ENCODE data around the gene IRS2. TPM values are rescaled to one million over a fixed set of nuclear protein-coding genes. Genes with fewer than 3 reads are reported as not detected.

The IRS2 gene
- total and polyA plus RNA-seq, 2 experiments from 2014 or later = 3.6 to 14.5 TPM

GRCh38 chr13:109779074-109779473, 7.3 kb downstream of the IRS2 start:
- Mint-ChIP-seq H3K27ac (no peak overlapping the region), H3K9me3 (no peaks in the 10 kb centered on the region), H3K4me3 (no peak overlapping the region; the same call in 2 of the 3 replicates), H3K36me3 (ENCODE audit: low read depth) (peaks cover 14% of the 10 kb centered on the region; the same call in 2 of the 3 replicates), H3K4me1 (peaks cover 39% of the 10 kb centered on the region), H3K27me3 (ENCODE audit: insufficient read depth, low read depth, poor library complexity) (peaks cover 2% of the 10 kb centered on the region)
- DNase-seq (ENCODE audit: low spot score) = no peak
- no peaks in the 10 kb centered on the region for H3K9me2 ChIP-seq (ENCODE audit: insufficient read depth)
- peaks cover 42% of the 10 kb centered on the region for H3K4me1 ChIP-seq (ENCODE audit: insufficient read depth)
- peaks cover 42% of the 10 kb centered on the region for H4K20me1 ChIP-seq (replicated peaks; ENCODE audit: insufficient read depth)
- TF ChIP-seq JUNB (IDR thresholded peaks at IDR 0.05; ENCODE audit: unreplicated experiment) = no peak
- TF ChIP-seq, protein P1, sequence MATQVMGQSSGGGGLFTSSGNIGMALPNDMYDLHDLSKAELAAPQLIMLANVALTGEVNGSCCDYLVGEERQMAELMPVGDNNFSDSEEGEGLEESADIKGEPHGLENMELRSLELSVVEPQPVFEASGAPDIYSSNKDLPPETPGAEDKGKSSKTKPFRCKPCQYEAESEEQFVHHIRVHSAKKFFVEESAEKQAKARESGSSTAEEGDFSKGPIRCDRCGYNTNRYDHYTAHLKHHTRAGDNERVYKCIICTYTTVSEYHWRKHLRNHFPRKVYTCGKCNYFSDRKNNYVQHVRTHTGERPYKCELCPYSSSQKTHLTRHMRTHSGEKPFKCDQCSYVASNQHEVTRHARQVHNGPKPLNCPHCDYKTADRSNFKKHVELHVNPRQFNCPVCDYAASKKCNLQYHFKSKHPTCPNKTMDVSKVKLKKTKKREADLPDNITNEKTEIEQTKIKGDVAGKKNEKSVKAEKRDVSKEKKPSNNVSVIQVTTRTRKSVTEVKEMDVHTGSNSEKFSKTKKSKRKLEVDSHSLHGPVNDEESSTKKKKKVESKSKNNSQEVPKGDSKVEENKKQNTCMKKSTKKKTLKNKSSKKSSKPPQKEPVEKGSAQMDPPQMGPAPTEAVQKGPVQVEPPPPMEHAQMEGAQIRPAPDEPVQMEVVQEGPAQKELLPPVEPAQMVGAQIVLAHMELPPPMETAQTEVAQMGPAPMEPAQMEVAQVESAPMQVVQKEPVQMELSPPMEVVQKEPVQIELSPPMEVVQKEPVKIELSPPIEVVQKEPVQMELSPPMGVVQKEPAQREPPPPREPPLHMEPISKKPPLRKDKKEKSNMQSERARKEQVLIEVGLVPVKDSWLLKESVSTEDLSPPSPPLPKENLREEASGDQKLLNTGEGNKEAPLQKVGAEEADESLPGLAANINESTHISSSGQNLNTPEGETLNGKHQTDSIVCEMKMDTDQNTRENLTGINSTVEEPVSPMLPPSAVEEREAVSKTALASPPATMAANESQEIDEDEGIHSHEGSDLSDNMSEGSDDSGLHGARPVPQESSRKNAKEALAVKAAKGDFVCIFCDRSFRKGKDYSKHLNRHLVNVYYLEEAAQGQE (IDR thresholded peaks at IDR 0.05; ENCODE audit: unreplicated experiment) = no peak
- no peak for TF ChIP-seq CTCF (conservative IDR thresholded peaks at IDR 0.05; ENCODE audit: low read depth in 2 of 2)
- TF ChIP-seq STAT1 (IDR thresholded peaks at IDR 0.05; ENCODE audit: unreplicated experiment) = no peak
- no peak for TF ChIP-seq POLR2AphosphoS5 (IDR thresholded peaks at IDR 0.05; ENCODE audit: low read depth)
- no peak for TF ChIP-seq EZH2 (IDR thresholded peaks at IDR 0.05; ENCODE audit: low read depth, unreplicated experiment)
- no peak for TF ChIP-seq ZNF462 (CRISPR knock-in tag; IDR thresholded peaks at IDR 0.05)
- TF ChIP-seq CREB1 (CRISPR knock-in tag; IDR thresholded peaks at IDR 0.05; ENCODE audit: low read depth) = no peak
- no peak for TF ChIP-seq ZNF114 (CRISPR knock-in tag; IDR thresholded peaks at IDR 0.05)
- TF ChIP-seq EZH2phosphoT487 (IDR thresholded peaks at IDR 0.05; ENCODE audit: unreplicated experiment) = no peak
- TF ChIP-seq ZNF331 (CRISPR knock-in tag; IDR thresholded peaks at IDR 0.05; ENCODE audit: low read depth) = no peak
- TF ChIP-seq, protein P2, sequence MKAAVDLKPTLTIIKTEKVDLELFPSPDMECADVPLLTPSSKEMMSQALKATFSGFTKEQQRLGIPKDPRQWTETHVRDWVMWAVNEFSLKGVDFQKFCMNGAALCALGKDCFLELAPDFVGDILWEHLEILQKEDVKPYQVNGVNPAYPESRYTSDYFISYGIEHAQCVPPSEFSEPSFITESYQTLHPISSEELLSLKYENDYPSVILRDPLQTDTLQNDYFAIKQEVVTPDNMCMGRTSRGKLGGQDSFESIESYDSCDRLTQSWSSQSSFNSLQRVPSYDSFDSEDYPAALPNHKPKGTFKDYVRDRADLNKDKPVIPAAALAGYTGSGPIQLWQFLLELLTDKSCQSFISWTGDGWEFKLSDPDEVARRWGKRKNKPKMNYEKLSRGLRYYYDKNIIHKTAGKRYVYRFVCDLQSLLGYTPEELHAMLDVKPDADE (IDR thresholded peaks at IDR 0.05) = no peak
- no peak for TF ChIP-seq NANOG (IDR thresholded peaks at IDR 0.05; ENCODE audit: borderline replicate concordance)
- H3K27ac ChIP-seq (ENCODE audit: low read depth) = no peak overlapping the region
- H3K27me3 ChIP-seq (ENCODE audit: insufficient read depth) = no peaks in the 10 kb centered on the region
- peak overlapping the region; percentile 75; the same call in 1 of the 2 replicates for H3K4me2 ChIP-seq
- H2AFZ ChIP-seq = no peak overlapping the region
- no peaks in the 10 kb centered on the region for H3K36me3 ChIP-seq (ENCODE audit: insufficient read depth)
- no peaks in the 10 kb centered on the region for H3F3A ChIP-seq (replicated peaks; ENCODE audit: low read depth)
- no peak overlapping the region for H3K4me3 ChIP-seq
- H3K79me2 ChIP-seq (replicated peaks; ENCODE audit: insufficient read depth) = peaks cover 85% of the 10 kb centered on the region
- no peak for ATAC-seq

All from GM23338 (cell line).